B cell (primary cell): ENCODE data around the gene CABLES1.

Experiments
- CTCF ChIP-seq: fragments of 200-600 bp; IDR thresholded peaks from one replicate; pipeline ENCODE4 v1.8.0; 2022; ENCODE audit warnings: antibody characterized with exemption, mild to moderate bottlenecking
- EZH2 ChIP-seq: IDR thresholded peaks from 2 replicates; pipeline ENCODE4 v1.6.1; 2012; ENCODE audit warnings: borderline replicate concordance, low read depth, mild to moderate bottlenecking, moderate library complexity, low read length; ENCODE audit not compliant: insufficient read depth, poor library complexity, severe bottlenecking

GRCh38 chr18:23236876-23237468 lies 101.7 kb downstream of the CABLES1 start:
- TF ChIP-seq CTCF, result no peak
- no peak for TF ChIP-seq EZH2
